HG02571 (cell line): ENCODE data around the gene CAVIN3.
"Not testable (repeated sequence)": the region's sequence is repeated elsewhere in the genome, so short reads cannot be mapped to it uniquely, and the experiment has no call there.

Experiments
- ATAC-seq: cut with Tn5 transposase; IDR thresholded peaks from one replicate; pipeline ENCODE4 v1.9.1; 2021; ENCODE audit warnings: mild to moderate bottlenecking, moderate library complexity; ENCODE audit not compliant: unreplicated experiment

CAVIN3 gene

DNA sequence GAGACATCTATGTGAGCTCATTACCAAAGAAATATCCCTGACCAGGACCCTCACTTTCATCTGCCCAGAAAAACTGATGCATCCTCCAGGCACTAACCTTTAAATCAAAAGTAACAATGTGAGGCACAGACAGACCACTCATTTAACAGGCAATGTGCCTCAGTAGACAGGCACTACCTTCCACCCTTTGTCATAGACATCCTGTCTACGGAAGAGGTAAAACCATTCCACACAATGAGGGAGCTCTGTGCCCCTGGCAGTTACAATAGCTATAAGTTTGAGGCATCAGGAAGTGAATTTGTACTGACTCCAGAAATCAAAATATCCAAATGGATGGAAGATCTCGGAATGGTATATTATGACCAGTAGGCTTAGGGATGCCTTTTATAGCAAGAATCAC is 6.7 kb upstream of the CAVIN3 start:
- no peak for ATAC-seq

DNA sequence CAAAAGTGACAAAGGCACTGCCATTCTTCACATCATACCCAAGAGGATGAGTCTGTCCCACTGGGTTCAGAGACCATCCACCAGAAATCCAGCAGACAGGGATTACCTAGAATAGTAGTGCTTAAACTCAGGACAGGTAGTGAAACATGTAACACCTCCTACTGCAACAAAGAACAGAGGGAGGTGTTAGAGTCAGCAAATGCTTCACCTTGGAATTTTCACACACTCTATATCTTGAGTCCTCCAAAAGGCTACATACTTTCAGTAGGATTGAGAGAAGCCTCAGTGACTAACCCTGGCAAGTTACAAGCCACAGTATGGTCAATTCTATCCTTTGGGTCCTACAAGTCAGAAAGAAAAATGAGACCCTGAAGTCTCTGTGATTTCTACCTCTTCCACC is 6.0 kb upstream of the CAVIN3 start:
- ATAC-seq: no peak

DNA sequence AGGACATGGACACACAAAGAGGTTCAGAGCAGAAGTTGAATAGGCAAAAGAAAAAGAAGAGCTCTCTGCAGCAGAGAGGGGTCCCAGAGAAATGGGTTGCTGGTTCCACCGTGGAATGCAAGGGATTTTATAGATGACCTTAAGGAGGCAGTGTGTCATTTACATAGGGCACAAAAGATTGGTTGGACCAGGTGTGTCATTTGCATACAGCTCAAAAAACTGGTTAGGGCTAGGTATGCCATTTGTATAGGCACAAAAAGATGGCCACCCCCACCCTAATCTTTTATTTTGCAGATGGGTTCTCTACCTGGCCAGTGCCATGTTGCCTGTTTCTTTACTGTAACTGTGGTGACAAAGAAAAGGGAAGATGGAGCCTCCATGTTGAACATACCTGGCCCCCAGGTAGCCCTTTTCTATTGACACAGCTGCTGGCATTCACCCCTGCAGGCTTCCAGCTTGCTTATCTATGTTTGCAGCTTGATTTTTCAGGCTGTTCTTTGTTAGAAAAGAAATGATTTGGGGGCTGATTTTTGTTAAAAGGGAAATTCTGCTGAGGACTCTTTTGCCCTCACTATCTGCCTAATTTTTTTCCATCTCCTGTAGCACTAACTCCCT is 3.1 kb upstream of the CAVIN3 start:
- ATAC-seq: no peak

DNA sequence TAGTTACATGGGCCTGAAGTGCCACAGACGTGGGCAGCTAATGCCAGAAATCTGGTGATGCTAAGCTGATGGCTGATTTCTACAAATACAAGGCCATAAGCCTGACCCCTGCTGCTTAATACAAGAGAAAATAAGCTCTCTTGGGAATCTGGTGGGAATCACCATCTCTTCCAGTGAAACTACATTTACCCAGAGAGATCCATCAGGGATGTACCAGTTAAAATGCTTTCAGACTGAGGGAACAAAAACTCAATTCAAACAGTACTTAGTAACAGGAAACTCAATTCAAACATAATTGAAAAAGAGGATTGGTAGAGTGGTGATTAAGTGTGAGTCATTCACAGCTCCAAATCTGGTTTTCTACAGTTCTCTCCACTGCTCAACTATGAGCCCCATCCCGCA is 1.7 kb upstream of the CAVIN3 start:
- no peak for ATAC-seq

DNA sequence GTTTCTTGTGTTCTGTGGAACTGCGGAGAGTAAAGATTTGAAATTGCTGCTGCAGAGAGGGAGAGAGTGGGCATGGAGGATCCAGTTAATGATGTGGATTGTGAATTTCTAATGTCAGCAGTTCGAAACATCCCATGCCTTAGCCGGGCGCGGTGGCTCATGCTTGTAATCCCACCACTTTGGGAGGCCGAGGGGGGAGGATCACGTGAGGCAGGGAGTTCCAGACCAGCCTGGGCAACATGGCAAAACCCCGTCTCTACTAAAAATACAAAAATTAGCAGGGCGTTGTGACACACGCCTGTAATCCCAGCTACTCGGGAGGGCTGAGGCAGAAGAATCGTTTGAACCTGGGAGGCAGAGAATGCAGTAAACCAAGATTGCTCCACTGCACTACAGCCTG is 1.1 kb upstream of the CAVIN3 start:
- ATAC-seq: no peak

DNA sequence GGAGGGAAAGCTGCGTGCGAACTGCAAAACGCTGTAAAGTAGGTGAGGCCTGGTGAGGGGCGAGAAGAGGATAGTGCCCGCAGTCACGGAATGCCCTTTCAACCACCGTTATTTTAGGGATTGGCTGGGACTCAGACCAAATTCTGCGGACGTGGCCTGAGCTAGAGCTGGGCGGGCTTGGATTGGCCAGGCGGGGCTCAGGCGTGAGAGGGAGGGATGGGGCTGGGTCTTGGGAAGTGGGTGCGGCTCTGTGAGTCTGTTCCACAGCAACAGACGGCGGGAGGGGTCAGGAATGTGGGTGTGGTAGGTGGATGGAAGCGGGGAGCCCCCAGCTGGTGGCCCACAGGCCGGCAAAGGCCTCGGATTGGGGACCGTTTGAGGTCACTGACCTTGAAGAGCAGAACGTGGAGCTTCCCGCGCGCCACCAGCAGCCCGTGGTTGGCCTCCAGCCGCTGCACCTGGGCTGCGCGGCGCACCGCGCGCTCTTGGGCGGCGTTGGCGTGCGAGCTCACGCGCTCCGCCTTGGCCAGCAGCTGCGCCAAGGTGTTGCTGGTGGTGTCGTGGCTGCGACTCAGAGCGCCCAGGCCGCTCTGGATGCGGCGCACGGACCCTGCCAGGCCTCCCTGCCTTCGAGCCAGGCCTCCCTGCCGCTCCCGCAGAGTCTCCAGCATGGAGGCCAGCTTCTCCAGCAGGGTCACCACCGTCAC is 444 bp downstream of the CAVIN3 start:
- peak; percentile 32 for ATAC-seq

DNA sequence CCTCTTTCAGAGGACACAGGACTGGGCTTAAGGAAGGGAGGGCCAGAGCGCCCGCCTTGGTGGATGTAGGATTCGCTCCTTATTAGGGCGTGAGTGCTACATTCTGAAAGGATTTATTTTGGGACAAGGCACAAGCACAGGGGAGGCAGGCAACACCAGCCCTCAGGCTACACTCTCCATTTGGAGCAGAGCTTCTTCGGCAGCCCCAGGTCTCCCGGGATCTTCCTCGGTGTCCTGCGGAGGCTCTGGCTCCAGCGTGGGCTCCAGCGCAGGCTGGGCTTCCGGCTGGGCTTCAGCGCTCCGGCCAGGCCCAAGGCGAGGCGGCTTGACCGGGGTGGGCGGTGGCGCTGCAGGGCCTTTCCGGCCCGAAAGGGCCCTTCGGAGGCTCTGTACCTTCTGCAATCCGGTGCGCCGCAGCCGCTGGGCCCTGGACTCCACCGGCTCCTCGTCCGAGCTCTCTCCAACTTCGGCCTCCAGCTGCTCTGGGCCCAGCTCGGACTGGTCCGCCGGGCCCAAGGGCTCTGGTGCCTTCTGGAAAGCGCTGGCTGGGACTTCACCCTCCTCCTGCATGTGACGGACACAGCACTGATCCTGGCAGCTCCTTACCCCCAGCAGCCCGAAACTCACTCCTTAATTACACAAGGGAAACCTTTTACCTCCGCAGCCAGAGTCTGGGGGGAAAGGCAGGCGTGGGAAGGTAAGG is 1.1 kb downstream of the CAVIN3 start:
- no peak for ATAC-seq

DNA sequence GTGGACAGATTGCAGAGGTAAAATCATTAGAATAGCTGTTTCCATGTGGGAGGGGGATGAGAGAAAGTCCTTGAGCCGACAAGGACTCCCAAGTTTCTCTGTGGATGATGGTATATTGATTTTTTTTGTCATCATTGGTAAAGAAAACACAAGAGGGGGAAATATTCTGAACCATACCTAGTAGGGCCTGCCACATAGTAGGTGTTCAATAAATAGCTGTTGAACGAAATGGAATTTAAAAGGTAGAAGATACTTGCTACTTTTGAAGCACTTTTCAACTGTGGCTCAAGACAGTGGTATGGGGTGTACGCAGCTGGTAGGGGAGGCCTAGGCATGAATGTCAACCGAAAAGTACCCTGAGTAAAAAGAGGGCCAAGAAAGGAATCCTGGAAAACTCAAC is 2.1 kb downstream of the CAVIN3 start:
- ATAC-seq: no peak

DNA sequence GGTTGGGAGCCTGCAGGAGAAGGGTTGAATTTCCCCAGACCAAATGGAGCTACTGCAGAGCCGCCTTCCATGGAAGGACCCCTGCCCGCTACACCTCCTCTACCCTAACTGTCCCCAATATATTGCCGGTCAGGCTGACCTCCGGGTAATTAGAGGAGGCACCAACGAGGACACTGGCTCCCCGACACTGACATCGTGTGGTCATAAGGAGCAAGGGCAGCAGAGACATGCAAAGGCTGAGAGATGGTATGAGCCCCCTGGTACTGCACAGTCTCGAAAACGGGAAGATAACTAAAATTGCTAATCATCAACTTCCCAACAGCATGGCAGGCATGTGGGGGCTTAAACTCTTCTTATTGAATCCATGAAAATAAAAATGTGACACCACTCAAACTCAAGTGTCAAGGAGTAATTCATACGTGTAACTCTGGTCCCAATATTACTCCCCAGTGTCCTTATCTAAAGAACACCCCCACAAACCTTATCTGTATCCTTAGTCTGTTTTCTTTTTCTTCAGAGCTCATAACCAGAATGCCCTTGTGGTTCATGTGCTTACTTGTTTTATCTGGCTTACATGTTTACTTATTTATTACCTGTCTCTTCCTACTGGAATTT is 4.4 kb downstream of the CAVIN3 start:
- peak; percentile 53 for ATAC-seq

DNA sequence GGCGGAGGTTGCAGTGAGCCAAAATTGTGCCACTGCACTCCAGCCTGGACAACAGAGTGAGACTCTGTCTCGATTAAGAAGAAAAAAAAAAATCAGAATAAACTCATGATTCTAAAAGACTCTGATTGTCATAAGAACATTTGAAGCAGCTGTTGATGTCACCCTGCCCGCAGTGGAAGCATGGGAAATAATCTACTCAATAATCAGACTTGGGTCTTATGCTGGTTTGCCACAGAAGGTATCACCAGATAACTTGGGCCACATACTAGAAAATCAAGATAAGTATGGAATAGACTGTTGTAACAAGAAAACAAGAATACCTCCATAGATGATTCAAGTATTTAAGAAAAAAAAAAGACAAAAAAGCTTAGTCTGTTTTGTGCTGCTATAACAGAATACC is 8.2 kb downstream of the CAVIN3 start:
- ATAC-seq: no peak

DNA sequence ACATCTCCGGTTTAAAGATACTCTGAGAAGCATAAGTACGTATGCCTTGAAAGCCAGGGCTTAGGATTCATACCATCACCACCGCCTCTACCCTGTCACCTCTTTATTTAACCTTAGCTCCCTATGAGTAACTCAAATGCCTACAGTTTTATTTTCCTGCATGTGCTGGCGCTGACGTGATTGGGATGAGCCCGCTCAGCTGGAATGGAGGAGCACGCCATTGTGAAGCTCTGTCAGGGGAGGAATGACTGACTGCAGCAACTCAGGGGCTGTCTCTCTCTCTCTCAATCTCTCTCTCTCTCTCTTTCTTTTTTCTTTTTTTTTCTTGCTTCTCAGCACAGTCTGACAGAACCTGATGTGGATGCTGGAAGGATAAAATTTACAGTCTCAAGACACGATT is 12.4 kb downstream of the CAVIN3 start:
- no peak for ATAC-seq

DNA sequence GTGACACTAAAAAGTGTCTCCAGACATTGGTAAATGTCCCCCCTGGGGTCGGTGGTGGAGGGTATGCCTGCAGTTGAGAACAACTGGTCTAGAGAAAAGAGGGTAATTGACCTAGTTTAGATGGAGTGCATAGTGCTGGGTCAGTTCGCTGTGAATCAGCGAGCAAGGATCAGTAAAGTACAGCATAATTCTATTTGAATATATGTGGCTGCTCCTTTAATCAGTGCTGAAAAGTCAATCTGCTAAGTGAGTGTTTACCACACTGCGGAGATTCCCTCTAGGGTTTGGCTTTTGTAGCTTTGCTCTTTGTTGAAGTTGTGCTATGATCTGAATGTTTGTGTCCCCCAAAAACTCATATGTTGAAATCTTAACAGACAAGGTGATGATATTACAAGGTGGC is 15.0 kb downstream of the CAVIN3 start:
- no peak for ATAC-seq

DNA sequence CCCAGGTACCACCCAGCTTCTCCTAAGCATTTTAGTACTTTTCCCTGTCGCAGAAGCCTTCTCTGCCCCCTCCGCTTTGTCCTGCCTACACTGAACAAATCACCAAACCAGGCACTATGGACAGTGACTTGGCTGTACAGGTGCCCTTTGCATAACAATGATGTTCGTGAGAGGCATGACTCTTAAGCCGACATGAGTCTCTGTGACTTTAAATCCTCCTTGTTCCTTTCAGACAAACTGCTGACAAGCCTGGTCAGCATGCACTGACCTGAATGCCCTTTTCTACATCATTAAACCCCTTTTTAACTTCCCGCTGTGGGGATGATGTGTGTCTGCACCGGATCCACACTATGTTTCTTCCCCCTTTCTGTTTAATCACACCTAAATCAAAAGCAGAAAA is 16.6 kb downstream of the CAVIN3 start:
- ATAC-seq: no peak

DNA sequence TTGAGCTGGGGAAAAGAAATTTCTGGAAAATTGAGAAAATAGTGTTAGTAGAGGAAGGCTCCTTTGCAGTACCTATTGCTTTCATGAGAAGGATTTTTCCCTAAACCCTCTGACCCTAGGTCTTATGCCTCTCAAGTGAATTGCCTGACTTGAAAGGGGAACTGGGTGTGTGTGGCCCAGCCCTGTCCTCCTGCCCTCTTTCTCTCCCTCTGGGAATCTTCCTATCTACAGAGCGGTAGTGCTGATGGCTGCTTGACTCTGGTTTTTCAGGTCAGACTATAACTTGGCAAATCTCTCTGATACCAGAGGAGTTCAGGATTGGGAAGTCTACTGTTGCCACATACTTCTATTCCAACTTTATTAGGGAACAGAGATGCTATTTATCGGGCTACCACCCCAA is 19.2 kb downstream of the CAVIN3 start:
- ATAC-seq: no peak

DNA sequence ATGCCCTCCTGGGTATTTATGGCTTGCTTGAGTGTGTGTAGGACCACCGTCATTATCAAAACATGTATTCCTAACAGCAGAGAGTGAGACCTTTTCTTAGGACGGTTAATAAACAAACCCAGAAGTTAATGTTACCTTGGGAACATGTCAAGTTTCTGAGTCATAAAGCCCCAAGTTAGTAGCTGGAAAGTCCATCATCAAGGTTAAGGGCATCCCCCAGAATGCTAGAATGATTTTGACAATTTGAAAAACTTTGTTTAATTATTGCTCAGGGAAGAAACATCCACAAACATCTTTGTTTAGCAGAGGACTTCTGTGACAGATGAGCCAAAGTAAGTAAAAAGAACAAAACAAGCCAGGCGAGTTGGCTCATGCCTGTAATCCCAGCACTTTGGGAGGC is 20.0 kb downstream of the CAVIN3 start:
- no peak for ATAC-seq

DNA sequence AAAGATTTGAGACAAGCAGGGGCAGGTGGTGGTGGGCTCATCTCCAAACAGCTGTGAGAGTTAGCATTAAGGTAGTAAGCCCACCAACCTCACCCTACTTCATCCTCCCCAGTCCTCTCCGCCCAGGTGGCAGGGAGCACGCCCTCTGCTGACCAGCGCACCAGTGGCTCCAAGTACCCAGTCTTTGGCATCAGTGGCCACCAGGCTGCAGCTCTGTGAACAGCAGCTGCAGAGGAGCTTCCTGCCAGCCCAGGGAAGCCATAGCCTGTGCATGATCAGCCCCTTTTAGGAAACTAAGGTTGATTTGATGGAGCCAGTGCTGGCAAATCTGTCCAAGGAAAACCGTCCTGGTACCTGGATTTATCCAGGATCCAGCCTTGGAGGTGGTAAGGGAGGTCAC is 21.7 kb downstream of the CAVIN3 start:
- ATAC-seq: no peak

DNA sequence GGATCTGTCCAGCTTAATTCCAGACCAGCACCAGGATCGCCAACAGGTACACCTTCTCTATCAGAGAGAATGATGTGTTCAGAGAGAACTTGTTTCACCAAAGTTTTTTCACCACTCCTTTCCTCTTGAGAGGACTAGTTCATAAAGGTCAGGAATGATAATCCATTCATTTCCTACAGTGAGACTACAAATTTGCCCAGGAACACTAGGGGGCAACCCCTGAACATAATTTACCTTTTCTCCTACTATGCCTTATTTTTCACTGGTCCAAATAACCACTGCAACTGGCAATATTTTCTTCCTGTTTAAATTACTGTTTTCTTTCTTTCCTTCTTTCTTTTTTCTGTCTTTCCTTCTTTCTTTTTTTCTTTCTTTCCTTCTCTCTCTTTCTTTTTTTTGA is 22.5 kb downstream of the CAVIN3 start:
- ATAC-seq: no peak

DNA sequence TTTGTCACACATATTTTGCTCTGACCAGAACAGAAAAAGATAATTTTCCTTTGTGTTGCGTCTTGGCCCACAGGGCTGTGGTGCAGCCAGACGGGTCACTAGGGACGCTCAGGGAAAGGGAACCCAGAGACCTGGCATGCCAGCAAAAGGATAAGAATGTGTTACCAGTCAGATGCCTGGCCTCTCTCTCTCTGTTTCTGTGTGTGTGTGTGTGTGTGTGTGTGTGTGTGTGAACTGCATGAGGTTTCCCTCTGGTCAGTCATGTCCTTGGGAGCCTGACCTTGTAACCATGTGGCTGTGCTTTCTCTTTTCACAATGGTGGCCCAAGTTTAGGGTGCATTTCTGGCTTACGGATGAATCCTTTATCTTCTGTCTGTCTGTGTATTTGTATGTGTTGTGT is 35.3 kb downstream of the CAVIN3 start:
- ATAC-seq: no peak

DNA sequence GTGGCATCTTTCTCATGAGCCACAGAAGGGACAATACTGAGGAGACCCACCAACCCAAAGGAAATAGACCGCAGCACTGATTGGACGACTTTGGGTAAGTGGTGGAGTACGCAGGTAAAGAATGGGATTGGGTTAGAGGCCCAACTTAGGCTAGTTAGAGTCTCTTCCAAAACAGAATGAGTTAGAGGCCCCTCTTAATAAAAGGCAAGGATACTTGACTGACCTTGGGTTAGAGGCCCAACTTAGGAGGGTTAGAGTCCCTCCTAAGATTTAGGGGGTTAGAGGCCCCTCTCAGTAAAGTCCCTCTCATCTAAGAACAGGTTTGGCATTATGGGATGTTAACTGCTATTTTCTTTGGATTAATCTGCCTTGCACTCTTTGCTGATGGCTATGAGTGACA is 36.1 kb downstream of the CAVIN3 start:
- no peak for ATAC-seq

DNA sequence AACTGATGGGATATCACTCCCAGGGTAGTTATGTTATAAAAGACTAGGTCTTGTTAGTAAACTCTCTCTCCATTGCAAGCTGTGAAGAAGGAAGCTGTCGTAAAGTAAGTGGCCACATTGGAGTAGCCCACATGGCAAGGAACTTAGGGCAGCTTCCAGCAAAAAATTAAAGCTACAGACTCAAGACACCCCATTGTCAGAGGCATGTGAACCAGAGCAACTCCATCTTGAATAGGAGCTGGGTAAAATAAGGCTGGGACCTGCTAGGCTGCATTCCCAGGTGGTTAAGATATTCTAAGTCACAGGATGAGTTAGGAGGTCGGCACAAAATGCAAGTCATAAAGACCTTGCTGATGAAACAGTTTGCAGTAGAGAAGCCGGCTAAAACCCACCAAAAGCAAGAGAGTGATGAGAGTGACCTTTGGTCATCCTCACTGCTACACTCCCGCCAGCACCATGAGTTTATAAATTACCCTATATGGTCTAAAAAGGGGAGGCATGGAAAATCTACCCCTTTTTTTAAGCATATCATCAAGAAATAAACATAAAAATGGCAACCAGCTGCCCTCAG is 36.8 kb downstream of the CAVIN3 start:
- no peak for ATAC-seq

DNA sequence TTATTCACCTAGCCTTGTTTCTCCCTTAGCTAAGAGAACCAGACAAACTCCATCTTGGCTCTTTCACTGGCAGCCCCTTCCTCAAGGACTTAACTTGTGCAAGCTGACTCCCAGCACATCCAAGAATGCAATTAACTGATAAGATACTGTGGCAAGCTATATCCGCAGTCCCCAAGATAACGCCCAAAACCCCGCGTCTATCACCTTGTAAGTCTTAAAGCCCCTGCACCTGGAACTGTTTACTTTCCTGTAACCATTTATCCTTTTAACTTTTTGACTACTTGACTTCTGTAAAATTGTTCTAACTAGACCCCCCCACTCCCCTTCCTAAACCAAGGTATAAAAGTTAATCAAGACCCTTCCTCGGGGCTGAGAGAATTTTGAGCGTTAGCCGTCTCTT is 39.5 kb downstream of the CAVIN3 start:
- ATAC-seq: not testable (repeated sequence)

DNA sequence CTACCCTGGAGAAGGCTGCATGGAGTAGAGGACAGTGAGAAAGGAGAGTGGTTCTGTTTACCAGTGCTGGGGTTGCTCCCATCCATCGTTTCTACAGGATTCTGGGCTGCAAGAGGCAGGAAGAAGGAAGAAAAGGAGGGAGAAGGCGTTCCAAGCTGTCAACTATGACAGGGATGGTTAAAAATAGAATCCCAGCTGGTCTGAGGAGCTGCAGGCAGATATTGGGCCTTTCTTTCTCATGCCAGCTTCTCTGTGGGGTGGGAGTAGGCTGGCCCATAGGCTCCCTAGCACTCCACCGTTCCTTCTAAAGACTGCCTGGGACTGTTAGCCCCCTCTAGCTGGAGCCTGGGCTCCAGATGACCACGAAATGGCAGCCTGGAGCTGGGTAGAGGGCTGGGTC is 47.1 kb downstream of the CAVIN3 start:
- no peak for ATAC-seq
